Measurements from ENCODE around the gene KCNK13.

KCNK13 gene

GRCh38 chr14:90049390-90049789 is 12.4 kb upstream of the KCNK13 start:
- no peak for DNase-seq (ENCODE audit: extremely low spot score)
- CTCF ChIA-PET, result interaction anchor here (1.3 kb wide), 1 partner anchor 76 kb away, joined by 3 read pairs; no protein-coding TSS in a partner anchor
- POLR2A ChIA-PET, result no interaction called here
- no peak for TF ChIP-seq ZNF384 (IDR thresholded peaks at IDR 0.05)
- no peak for TF ChIP-seq L3MBTL2 (conservative IDR thresholded peaks at IDR 0.05)
- no peak for TF ChIP-seq NFRKB (IDR thresholded peaks at IDR 0.05)
- TF ChIP-seq SUZ12 (IDR thresholded peaks at IDR 0.05), result no peak
- TF ChIP-seq BHLHE40 (IDR thresholded peaks at IDR 0.05; ENCODE audit: borderline replicate concordance), result no peak
- TF ChIP-seq LEF1 (IDR thresholded peaks at IDR 0.05; ENCODE audit: borderline replicate concordance), result no peak
- no peak for TF ChIP-seq FOXA1 (IDR thresholded peaks at IDR 0.05)
- no peak for TF ChIP-seq FOXK2 (IDR thresholded peaks at IDR 0.05)
- no peak for TF ChIP-seq ARNT (IDR thresholded peaks at IDR 0.05)
- no peak for TF ChIP-seq ELF4 (IDR thresholded peaks at IDR 0.05)
- no peak for TF ChIP-seq CTBP1 (IDR thresholded peaks at IDR 0.05; ENCODE audit: borderline replicate concordance)
- TF ChIP-seq FOXM1 (IDR thresholded peaks at IDR 0.05; ENCODE audit: borderline replicate concordance), result no peak
- TF ChIP-seq HDGF (IDR thresholded peaks at IDR 0.05; ENCODE audit: borderline replicate concordance), result no peak
- no peak for TF ChIP-seq SP1 (IDR thresholded peaks at IDR 0.05)
- TF ChIP-seq TARDBP (IDR thresholded peaks at IDR 0.05), result no peak
- TF ChIP-seq, protein P1, sequence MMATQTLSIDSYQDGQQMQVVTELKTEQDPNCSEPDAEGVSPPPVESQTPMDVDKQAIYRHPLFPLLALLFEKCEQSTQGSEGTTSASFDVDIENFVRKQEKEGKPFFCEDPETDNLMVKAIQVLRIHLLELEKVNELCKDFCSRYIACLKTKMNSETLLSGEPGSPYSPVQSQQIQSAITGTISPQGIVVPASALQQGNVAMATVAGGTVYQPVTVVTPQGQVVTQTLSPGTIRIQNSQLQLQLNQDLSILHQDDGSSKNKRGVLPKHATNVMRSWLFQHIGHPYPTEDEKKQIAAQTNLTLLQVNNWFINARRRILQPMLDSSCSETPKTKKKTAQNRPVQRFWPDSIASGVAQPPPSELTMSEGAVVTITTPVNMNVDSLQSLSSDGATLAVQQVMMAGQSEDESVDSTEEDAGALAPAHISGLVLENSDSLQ (IDR thresholded peaks at IDR 0.05), result no peak

DNA sequence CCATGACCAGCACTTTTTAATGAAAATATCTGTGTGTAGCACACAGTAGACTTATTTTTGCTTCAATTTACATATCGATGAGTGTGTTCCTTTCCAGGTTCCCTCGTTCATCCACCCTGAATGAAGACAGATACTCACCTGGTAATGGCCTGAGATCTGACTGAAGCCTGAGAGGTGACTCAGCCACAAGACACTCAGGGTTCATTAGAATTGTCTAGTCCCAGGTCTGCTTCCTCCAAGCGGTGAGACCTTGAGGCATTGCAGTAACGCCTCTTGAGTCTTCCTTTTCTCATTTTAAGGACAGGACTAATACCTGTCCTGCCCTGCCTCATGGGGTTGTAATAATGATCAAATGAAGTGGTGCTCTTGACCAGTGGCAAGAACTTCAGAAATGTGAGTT is 11.5 kb upstream of the KCNK13 start:
- CTCF ChIA-PET, result interaction anchor here (1.3 kb wide), 1 partner anchor 77 kb away, joined by 3 read pairs; no protein-coding TSS in a partner anchor
- POLR2A ChIA-PET, result no interaction called here
- no peak for DNase-seq (ENCODE audit: extremely low spot score)
- TF ChIP-seq ELF4 (IDR thresholded peaks at IDR 0.05) (no peak), ZNF384 (IDR thresholded peaks at IDR 0.05) (no peak), ARNT (IDR thresholded peaks at IDR 0.05) (no peak), FOXK2 (IDR thresholded peaks at IDR 0.05) (no peak), BHLHE40 (IDR thresholded peaks at IDR 0.05; ENCODE audit: borderline replicate concordance) (no peak), LEF1 (IDR thresholded peaks at IDR 0.05; ENCODE audit: borderline replicate concordance) (no peak), FOXA1 (IDR thresholded peaks at IDR 0.05) (no peak), SUZ12 (IDR thresholded peaks at IDR 0.05) (no peak), CTBP1 (IDR thresholded peaks at IDR 0.05; ENCODE audit: borderline replicate concordance) (no peak), NFRKB (IDR thresholded peaks at IDR 0.05) (no peak), L3MBTL2 (conservative IDR thresholded peaks at IDR 0.05) (no peak), SP1 (IDR thresholded peaks at IDR 0.05) (no peak), TARDBP (IDR thresholded peaks at IDR 0.05) (no peak), FOXM1 (IDR thresholded peaks at IDR 0.05; ENCODE audit: borderline replicate concordance) (no peak), HDGF (IDR thresholded peaks at IDR 0.05; ENCODE audit: borderline replicate concordance) (no peak)
- TF ChIP-seq, protein P1 (IDR thresholded peaks at IDR 0.05), result no peak

DNA sequence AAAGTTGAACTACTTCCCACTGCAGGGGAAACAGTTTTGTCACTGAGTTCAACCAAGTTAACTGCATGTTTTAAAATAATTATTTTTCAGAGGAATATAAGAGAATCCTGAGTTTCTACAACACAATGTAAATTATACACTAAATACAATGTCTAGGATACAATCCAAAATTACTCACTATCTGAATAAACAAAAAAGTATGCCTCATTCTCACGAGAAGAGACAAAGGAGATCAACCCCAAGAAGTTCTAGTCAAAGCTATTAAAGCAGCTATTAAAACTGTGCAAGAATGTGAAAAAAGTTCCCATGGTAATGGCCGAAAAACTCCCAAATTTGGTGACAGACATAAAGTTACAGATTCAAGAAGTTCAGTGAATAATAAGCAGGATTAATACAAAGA is 8.8 kb upstream of the KCNK13 start:
- POLR2A ChIA-PET, result no interaction called here
- TF ChIP-seq, protein P1 (IDR thresholded peaks at IDR 0.05), result no peak
- TF ChIP-seq LEF1 (IDR thresholded peaks at IDR 0.05; ENCODE audit: borderline replicate concordance) (no peak), BHLHE40 (IDR thresholded peaks at IDR 0.05; ENCODE audit: borderline replicate concordance) (no peak), CTBP1 (IDR thresholded peaks at IDR 0.05; ENCODE audit: borderline replicate concordance) (no peak), L3MBTL2 (conservative IDR thresholded peaks at IDR 0.05) (no peak), HDGF (IDR thresholded peaks at IDR 0.05; ENCODE audit: borderline replicate concordance) (no peak), NFRKB (IDR thresholded peaks at IDR 0.05) (no peak), SP1 (IDR thresholded peaks at IDR 0.05) (no peak)
- DNase-seq (ENCODE audit: extremely low spot score), result no peak
- CTCF ChIA-PET, result no interaction called here

GRCh38 chr14:90054803-90055202 is 7.0 kb upstream of the KCNK13 start:
- CTCF ChIA-PET, result no interaction called here
- DNase-seq (ENCODE audit: extremely low spot score), result no peak
- TF ChIP-seq L3MBTL2 (conservative IDR thresholded peaks at IDR 0.05) (no peak), NFRKB (IDR thresholded peaks at IDR 0.05) (no peak), ZNF384 (IDR thresholded peaks at IDR 0.05) (no peak), FOXK2 (IDR thresholded peaks at IDR 0.05) (no peak), BHLHE40 (IDR thresholded peaks at IDR 0.05; ENCODE audit: borderline replicate concordance) (no peak)
- TF ChIP-seq, protein P1 (IDR thresholded peaks at IDR 0.05), result no peak
- POLR2A ChIA-PET, result no interaction called here

DNA sequence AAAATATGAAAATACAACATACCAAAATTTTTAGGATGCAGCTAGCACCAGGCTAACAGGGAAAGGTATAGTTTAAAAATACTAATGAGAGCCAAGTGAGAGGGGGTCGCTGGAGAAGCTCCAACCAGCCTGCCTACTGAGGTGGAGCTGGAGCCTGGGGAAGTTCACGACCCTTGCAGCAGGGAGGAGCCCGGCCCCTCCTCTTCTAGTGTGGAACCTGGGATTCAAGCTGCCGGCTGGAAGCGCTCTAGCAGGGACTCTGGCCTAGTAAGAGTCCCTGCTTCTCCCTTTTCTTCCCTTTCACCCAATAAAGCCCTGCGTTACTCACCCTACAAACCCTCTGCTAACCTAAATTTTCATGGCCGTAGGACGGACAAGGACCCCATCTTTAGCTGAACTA is 5.0 kb upstream of the KCNK13 start:
- CTCF ChIA-PET, result no interaction called here
- no peak for DNase-seq (ENCODE audit: extremely low spot score)
- no peak for TF ChIP-seq ELF4 (IDR thresholded peaks at IDR 0.05)

GRCh38 chr14:90058876-90059458 is 2.8 kb upstream of the KCNK13 start:
- ChIA-PET POLR2A (no interaction called here), CTCF (interaction anchor here (1.1 kb wide), 2 partner anchors 12 to 86 kb away, joined by 4 to 9 read pairs; no protein-coding TSS in a partner anchor)
- TF ChIP-seq HDGF (IDR thresholded peaks at IDR 0.05; ENCODE audit: borderline replicate concordance) (no peak), CTBP1 (IDR thresholded peaks at IDR 0.05; ENCODE audit: borderline replicate concordance) (no peak), FOXA1 (IDR thresholded peaks at IDR 0.05) (no peak), ZNF384 (IDR thresholded peaks at IDR 0.05) (no peak), SP1 (IDR thresholded peaks at IDR 0.05) (no peak), TARDBP (IDR thresholded peaks at IDR 0.05) (no peak), LEF1 (IDR thresholded peaks at IDR 0.05; ENCODE audit: borderline replicate concordance) (no peak), ARNT (IDR thresholded peaks at IDR 0.05) (no peak), FOXK2 (IDR thresholded peaks at IDR 0.05) (no peak), L3MBTL2 (conservative IDR thresholded peaks at IDR 0.05) (no peak), FOXM1 (IDR thresholded peaks at IDR 0.05; ENCODE audit: borderline replicate concordance) (no peak), ELF4 (IDR thresholded peaks at IDR 0.05) (no peak), NFRKB (IDR thresholded peaks at IDR 0.05) (no peak), SUZ12 (IDR thresholded peaks at IDR 0.05) (no peak), BHLHE40 (IDR thresholded peaks at IDR 0.05; ENCODE audit: borderline replicate concordance) (no peak)
- TF ChIP-seq, protein P1 (IDR thresholded peaks at IDR 0.05), result no peak
- DNase-seq (ENCODE audit: extremely low spot score), result no peak

More for the DNA sequence above, 5.0 kb upstream of the KCNK13 start:
- POLR2A ChIA-PET, result no interaction called here

Data from HEK293T (cell line).